GM12874 (cell line): Measurements from ENCODE around the gene SVEP1.

ENCODE experiments used
- CTCF ChIP-seq: IDR thresholded peaks from 2 replicates; pipeline ENCODE4 v1.5.1; 2011; ENCODE audit warnings: low read depth, mild to moderate bottlenecking, control low read depth, low read length, moderate library complexity; ENCODE audit not compliant: insufficient read depth

Gene SVEP1

GRCh38 chr9:110591526-110591925 is 12.0 kb upstream of the SVEP1 start:
- TF ChIP-seq CTCF = no peak

- TF ChIP-seq CTCF = no peak
These were observed 11.3 kb upstream of the SVEP1 start for GRCh38 chr9:110590816-110591215.

- no peak for TF ChIP-seq CTCF
These were observed 8.8 kb upstream of the SVEP1 start for GRCh38 chr9:110588296-110588695.

- no peak for TF ChIP-seq CTCF
These were observed 3.7 kb upstream of the SVEP1 start for GRCh38 chr9:110583237-110583636.

GRCh38 chr9:110582156-110582555 is 2.6 kb upstream of the SVEP1 start:
- TF ChIP-seq CTCF = no peak

GRCh38 chr9:110580850-110581249 is 1.3 kb upstream of the SVEP1 start:
- no peak for TF ChIP-seq CTCF

GRCh38 chr9:110579862-110580219 is 300 bp upstream of the SVEP1 start:
- no peak for TF ChIP-seq CTCF

GRCh38 chr9:110578575-110579033 is 937 bp downstream of the SVEP1 start:
- no peak for TF ChIP-seq CTCF
